KOPT-K1 (cell line): ENCODE results near the gene TRA2B.

Source experiments
- H3K27ac ChIP-seq: fragments of 200-600 bp; sonication (generic); 2 replicates; pipeline ENCODE4 v1.5.1; 2016; ENCODE audit warnings: antibody characterized with exemption, mild to moderate bottlenecking, low read depth, low read length; ENCODE audit not compliant: poor library complexity, severe bottlenecking
- H3K36me3 ChIP-seq: fragments of 200-600 bp; sonication (generic); 2 replicates; pipeline ENCODE4 v1.5.1; 2017; ENCODE audit warnings: antibody characterized with exemption, mild to moderate bottlenecking, low read length, moderate library complexity; ENCODE audit not compliant: insufficient read depth
- H3K9me3 ChIP-seq: fragments of 200-600 bp; sonication (generic); 2 replicates; pipeline ENCODE4 v1.5.1; 2017; ENCODE audit warnings: antibody characterized with exemption, low read length, mild to moderate bottlenecking; ENCODE audit not compliant: insufficient read depth, poor library complexity, severe bottlenecking

Gene TRA2B

DNA sequence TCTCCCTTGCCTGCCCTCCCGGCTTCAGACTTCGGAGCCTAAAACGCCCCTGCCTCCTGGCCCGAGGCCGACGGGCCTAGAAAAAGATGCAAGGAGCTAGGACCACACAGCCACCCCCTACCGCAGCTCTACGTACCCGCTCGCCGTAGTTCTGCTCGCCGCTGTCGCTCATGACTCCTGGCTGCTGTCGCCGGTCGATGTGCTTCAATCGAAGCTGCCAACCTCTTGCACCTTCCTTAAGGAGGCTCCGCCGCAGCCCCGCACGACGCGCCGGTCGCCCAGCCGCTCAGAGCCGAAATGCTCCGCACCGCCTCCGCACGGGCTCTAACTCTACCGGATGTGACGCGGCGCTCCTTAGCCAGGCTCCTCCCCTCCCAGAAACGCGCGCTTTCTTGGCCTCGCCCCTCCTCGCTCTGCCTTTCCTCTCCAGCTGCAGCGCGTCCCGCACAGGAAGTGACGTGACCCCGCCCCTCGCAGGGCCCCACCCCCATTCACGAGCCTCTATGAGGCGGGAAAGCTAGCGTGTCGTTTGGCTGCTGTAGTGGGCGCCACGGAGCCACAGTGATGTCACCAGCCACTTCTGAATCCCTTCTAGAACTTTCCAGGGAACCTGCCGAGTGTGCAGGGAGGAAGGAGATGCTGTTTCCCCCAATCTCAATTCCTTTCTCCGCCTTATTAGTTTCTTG lies at the start of gene TRA2B:
Gene TRA2B (minus strand): TSS at position 326 of the 686 bp plus-strand sequence. CDS start 154 bp downstream, at position 172.
- H3K27ac ChIP-seq: peak within 1 kb of the TSS; percentile 100
- no peaks in the 10 kb centered on the region for H3K9me3 ChIP-seq

DNA sequence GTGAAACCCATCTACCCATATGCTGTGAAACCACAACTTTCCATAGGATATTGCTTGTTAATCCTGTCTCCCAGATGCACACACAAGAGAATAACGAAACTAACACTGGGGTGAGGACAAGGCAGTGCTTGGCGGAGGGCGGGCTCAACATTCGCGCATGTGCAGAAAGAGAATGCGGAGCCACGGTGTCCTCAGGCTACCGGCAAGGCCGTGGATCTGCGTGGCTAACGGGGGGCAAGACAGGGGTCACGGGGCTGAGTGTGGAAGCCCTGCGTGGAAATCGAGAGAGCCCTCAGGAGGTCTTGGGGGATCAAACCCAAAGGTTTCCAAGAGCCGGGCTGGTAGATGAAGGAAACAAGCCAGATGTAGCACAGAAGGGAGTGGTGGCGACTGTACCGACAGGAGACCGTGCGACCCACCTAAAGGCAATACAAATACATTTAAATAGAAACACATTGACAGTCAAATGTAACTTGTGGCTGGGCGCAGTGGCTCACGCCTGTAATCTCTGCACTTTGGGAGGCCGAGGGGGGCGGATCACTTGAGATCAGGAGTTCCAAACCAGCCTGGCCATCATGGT lies 48.5 kb upstream of the TRA2B start:
- no peaks in the 10 kb centered on the region for H3K9me3 ChIP-seq
- no peak overlapping the region for H3K27ac ChIP-seq
- H3K36me3 ChIP-seq: no peaks in the 10 kb centered on the region

More for the DNA sequence above, at the start of gene TRA2B:
- H3K36me3 ChIP-seq: peaks cover 39% of the 10 kb centered on the region

- Histone ChIP-seq H3K27ac (no peak overlapping the region), H3K36me3 (no peaks in the 10 kb centered on the region), H3K9me3 (no peaks in the 10 kb centered on the region)
These were observed 46.4 kb upstream of the TRA2B start for GRCh38 chr3:185984203-185984602.

DNA sequence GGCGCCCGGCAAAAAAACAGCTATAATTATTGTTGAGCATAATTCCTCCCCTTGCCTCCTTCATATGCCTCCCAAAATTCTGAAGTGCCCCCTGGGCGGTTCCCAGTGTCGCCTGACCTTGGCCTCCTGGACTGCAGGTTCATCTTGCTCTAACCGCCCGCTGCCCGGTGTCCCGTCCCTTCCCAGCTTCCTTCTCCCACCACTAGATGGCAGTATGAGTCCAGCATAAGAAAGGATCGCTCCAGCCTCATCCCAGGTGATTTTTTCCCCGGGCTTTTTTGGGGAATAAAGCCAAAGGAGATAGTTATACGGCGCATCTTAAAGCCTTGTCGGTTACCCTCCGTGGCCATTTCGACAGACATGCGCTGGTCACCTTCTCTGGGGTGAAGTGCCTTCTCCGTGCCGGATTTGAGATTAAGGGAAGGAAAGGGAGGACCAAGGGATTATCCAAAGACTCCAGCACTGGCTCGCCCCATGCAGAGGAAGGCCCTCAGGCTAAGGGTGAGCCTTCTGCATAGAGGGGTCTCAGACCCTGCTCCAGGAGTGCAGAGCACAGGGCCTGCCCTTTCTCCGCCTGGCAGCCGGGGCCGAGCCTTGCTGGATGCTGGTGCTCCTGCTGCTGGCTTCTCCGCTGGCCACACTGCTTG lies 45.8 kb upstream of the TRA2B start:
- no peaks in the 10 kb centered on the region for H3K9me3 ChIP-seq
- H3K36me3 ChIP-seq: no peaks in the 10 kb centered on the region
- H3K27ac ChIP-seq: no peak overlapping the region

GRCh38 chr3:185982632-185983031 lies 44.8 kb upstream of the TRA2B start:
- H3K9me3 ChIP-seq: no peaks in the 10 kb centered on the region
- H3K27ac ChIP-seq: no peak overlapping the region
- H3K36me3 ChIP-seq: no peaks in the 10 kb centered on the region

- Histone ChIP-seq H3K9me3 (no peaks in the 10 kb centered on the region), H3K36me3 (no peaks in the 10 kb centered on the region), H3K27ac (no peak overlapping the region)
These were observed 43.8 kb upstream of the TRA2B start for GRCh38 chr3:185981621-185982020.

- Histone ChIP-seq H3K27ac (no peak overlapping the region), H3K9me3 (no peaks in the 10 kb centered on the region), H3K36me3 (no peaks in the 10 kb centered on the region)
These were observed 41.9 kb upstream of the TRA2B start for GRCh38 chr3:185979721-185980121.

GRCh38 chr3:185978516-185978915 lies 40.7 kb upstream of the TRA2B start:
- no peaks in the 10 kb centered on the region for H3K36me3 ChIP-seq
- no peak overlapping the region for H3K27ac ChIP-seq
- H3K9me3 ChIP-seq: no peaks in the 10 kb centered on the region

- Histone ChIP-seq H3K27ac (no peak overlapping the region), H3K36me3 (no peaks in the 10 kb centered on the region), H3K9me3 (no peaks in the 10 kb centered on the region)
These were observed 39.8 kb upstream of the TRA2B start for GRCh38 chr3:185977679-185978040.

DNA sequence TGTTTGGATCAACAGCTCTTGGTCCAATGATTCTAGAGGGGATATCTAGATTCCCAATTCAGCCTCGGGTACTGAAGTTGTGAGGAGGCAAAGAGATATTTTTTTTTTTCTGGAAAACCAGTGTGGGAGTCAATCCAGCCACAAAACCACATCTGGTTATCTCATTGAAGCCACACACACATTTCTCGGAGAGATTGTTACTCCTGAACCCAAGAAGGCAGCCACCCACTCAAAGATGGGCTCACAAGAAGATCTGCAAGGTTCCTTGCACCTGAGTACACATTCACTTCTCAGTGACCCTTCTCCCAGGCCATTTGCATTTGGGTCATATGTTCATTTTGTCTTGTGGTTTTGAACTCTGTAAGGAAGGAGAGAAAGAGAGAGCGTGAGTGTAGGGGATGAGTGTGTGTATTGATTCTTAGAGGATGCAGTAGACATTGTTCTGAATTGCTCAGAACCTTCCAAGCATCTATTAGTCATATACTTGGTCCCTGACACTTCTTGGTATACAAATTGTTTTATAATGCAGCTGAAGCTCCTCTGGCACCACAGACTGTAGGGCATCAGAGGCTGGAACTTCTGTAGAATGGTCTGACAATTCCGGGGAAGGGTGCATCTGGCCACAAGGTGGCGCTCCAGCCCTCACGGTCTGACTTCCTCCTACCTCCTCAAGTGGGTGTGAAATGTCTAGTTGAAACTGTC lies 39.3 kb upstream of the TRA2B start:
- no peak overlapping the region for H3K27ac ChIP-seq
- H3K9me3 ChIP-seq: no peaks in the 10 kb centered on the region
- no peaks in the 10 kb centered on the region for H3K36me3 ChIP-seq

- no peak overlapping the region for H3K27ac ChIP-seq
- H3K36me3 ChIP-seq: no peaks in the 10 kb centered on the region
- H3K9me3 ChIP-seq: no peaks in the 10 kb centered on the region
These were observed 38.3 kb upstream of the TRA2B start for GRCh38 chr3:185976100-185976499.

- H3K27ac ChIP-seq: no peak overlapping the region
- H3K36me3 ChIP-seq: no peaks in the 10 kb centered on the region
- no peaks in the 10 kb centered on the region for H3K9me3 ChIP-seq
These were observed 33.8 kb upstream of the TRA2B start for GRCh38 chr3:185971579-185971978.

DNA sequence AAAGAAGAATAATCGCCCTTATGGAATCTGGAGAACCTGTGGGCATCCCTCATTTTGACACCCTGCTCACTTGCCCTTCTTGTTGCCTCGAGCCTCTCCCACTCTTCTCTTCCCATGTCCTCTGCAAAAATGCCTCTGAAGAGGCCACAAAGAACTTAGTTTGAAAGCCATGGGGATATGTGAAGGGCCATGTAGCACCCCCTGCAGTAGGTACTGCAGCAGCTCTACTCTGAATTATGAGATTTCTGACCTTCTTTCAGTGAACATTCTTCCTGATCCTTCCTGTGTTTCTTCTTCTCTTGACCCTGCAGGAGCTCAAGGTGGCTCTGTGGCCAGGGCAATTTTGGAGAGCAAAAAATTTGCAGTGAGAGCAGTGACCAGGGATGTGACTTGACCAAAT lies 30.4 kb upstream of the TRA2B start:
- Histone ChIP-seq H3K36me3 (no peaks in the 10 kb centered on the region), H3K9me3 (no peaks in the 10 kb centered on the region), H3K27ac (no peak overlapping the region)

DNA sequence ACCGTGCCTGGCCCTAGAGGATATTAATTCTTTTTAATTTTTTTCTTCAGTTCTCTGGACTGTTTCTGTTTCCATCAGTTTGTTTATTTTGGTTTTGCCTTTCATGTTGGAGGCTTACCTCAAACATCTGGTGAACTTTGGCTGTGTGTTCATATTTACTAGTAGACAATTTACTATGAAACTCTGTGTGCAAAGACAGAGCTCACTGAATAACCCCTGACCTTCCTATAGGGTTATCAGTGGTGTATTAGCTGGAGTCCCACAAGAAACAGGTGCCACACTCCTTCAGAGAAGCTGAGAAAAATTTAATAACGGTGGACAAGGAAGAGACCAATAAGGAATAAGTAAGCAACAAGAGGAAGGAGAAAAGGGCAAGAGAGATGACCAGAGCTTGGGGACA lies 28.8 kb upstream of the TRA2B start:
- Histone ChIP-seq H3K36me3 (no peaks in the 10 kb centered on the region), H3K27ac (no peak overlapping the region), H3K9me3 (no peaks in the 10 kb centered on the region)

DNA sequence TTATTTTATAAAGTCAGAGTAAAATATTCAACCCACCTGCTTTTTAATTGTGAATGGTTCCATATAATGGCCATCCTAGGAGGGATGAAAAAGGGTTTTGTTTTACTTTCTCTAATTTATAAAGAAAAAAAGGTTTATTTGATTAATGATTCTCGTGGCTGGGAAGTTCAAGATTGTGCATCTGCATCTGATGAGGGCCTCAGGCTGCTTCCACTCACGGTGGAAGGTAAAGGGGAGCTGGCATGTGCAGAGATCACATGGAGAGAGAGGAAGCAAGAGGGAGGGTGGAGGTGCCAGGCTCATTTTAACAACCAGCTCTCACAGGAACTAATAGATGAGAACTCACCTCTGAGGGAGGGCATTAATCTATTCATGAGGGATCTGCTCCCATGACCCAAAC lies 27.7 kb upstream of the TRA2B start:
- H3K9me3 ChIP-seq: no peaks in the 10 kb centered on the region
- no peak overlapping the region for H3K27ac ChIP-seq
- no peaks in the 10 kb centered on the region for H3K36me3 ChIP-seq
